ENCODE data around the gene SF3B3. TPM values are rescaled to one million over a fixed set of nuclear protein-coding genes. Genes with fewer than 3 reads are reported as not detected.

The SF3B3 gene
- 622 and 631 TPM in 2 replicates for total RNA-seq
- long read RNA-seq, full-length matches to known transcripts = 344 of 472 reads
- long read RNA-seq, partial matches to known transcripts = 96 of 472 reads
- long read RNA-seq, other reads (novel, unspliced or antisense) = 32 of 472 reads

DNA sequence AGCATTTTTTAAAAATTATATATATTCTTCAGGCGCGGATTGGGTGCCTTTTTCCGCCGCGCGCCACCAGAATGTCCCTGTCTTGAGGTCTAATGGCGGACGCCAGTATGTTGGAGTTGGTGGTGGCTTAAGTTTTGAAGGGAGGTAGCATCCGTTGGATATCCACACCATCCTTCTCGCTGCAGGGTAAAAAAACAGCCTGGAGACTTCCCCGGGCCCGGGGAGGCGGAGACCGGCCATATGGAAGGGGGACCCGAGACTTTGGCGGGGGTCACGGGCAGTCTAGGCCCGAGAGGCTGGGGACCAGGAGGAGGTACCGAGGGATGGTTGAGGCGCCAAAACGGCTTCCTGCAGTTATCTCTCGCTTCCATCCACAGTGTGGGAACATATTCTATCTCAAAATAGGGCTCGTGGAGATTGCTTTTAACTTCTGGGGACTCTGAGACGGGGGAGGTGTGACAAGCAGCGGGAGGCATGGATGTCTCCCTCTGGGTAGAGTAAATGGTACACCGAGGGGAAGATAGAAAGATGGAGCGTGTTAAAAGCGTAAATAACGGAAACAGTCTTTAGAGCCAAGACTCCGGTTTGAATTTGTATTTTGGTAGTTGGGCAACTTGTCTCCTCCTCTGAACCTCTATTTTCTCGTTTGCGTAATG lies at the start of gene SF3B3:
Gene SF3B3, plus strand, starts transcription at position 74 of the 656 bp plus-strand sequence. CDS start 2,841 bp downstream, outside the sequence.
- peak within 1 kb of the TSS; percentile 97 for H3K4me3 Mint-ChIP-seq
- peak within 1 kb of the TSS; percentile 100 for H3K27ac Mint-ChIP-seq (ENCODE audit: unreplicated experiment)
- H3K36me3 Mint-ChIP-seq (ENCODE audit: low read depth) = peaks cover 19% of the 10 kb centered on the region
- H3K9me3 Mint-ChIP-seq = no peaks in the 10 kb centered on the region
- H3K27me3 Mint-ChIP-seq (ENCODE audit: low read depth) = no peaks in the 10 kb centered on the region
- DNase-seq (ENCODE audit: low read depth, low spot score) = peak; percentile 62
- TF ChIP-seq, protein P1, sequence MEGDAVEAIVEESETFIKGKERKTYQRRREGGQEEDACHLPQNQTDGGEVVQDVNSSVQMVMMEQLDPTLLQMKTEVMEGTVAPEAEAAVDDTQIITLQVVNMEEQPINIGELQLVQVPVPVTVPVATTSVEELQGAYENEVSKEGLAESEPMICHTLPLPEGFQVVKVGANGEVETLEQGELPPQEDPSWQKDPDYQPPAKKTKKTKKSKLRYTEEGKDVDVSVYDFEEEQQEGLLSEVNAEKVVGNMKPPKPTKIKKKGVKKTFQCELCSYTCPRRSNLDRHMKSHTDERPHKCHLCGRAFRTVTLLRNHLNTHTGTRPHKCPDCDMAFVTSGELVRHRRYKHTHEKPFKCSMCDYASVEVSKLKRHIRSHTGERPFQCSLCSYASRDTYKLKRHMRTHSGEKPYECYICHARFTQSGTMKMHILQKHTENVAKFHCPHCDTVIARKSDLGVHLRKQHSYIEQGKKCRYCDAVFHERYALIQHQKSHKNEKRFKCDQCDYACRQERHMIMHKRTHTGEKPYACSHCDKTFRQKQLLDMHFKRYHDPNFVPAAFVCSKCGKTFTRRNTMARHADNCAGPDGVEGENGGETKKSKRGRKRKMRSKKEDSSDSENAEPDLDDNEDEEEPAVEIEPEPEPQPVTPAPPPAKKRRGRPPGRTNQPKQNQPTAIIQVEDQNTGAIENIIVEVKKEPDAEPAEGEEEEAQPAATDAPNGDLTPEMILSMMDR (conservative IDR thresholded peaks at IDR 0.05) = no peak
- peaks cover 47% of the 10 kb centered on the region for H3K4me1 Mint-ChIP-seq

DNA sequence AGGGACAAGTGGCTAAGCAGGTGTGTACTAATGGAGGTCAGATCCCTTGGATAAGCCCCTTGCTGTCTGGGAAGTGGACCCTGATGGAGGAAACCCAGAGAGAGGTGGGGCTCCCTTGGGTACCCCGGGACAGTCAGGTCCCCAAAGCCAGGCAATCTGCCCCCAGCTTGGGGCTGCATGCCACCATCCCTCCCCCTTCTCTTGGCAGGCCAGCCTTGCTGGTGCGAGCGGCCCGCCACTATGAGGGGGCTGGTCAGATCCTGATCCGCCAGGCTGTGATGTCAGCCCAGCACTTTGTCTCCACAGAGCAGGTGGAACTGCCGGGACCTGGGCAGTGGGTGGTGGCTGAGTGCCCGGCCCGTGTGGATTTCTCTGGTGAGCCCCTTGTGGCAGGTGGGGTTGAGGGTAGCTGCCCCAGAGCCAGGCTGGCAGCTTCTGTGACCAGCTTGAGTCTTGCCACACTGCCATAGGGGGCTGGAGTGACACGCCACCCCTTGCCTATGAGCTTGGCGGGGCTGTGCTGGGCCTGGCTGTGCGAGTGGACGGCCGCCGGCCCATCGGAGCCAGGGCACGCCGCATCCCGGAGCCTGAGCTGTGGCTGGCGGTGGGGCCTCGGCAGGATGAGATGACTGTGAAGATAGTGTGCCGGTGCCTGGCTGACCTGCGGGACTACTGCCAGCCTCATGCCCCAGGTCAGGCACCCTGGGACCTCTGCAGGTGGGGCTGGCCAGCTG lies 49.1 kb upstream of the SF3B3 start:
- Mint-ChIP-seq H3K36me3 (ENCODE audit: low read depth) (no peaks in the 10 kb centered on the region), H3K4me1 (no peaks in the 10 kb centered on the region), H3K27ac (ENCODE audit: unreplicated experiment) (no peak overlapping the region), H3K27me3 (ENCODE audit: low read depth) (no peaks in the 10 kb centered on the region), H3K4me3 (no peak overlapping the region), H3K9me3 (no peaks in the 10 kb centered on the region)
- no peak for DNase-seq (ENCODE audit: low read depth, low spot score)
- TF ChIP-seq, protein P1 (conservative IDR thresholded peaks at IDR 0.05) = no peak

DNA sequence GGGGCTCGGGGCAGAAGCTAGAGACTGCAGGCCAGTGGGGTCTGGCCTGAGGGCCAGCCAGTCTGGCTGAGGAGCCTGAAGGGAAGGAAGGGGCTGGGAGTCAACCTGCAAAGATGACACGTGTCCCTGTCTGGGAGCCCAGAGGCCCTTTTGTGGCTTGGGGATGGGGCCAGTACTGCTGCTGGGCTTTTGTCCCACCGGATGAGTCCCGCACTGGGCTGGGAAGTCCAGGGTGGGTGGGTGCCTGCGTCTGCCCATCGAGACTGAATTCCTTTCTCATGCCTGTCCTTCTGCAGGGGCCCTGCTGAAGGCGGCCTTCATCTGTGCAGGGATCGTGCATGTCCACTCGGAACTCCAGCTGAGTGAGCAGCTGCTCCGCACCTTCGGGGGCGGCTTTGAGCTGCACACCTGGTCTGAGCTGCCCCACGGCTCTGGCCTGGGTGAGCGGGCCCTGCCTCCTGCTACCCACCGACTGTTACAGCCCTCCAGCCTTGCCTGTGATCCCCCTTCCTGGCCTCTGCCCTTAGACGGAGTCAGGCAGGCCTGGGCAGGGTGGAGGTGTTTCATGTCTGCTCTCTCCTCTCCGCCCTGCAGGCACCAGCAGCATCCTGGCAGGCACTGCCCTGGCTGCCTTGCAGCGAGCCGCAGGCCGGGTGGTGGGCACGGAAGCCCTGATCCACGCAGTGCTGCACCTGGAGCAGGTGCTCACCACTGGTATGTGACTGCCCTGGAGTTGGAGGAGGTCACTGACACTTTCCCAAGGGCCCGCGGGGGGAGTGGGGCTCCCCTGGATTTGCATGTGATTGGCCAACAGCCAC lies 48.4 kb upstream of the SF3B3 start:
- Mint-ChIP-seq H3K4me1 (no peaks in the 10 kb centered on the region), H3K36me3 (ENCODE audit: low read depth) (no peaks in the 10 kb centered on the region), H3K9me3 (no peaks in the 10 kb centered on the region), H3K27me3 (ENCODE audit: low read depth) (no peaks in the 10 kb centered on the region), H3K27ac (ENCODE audit: unreplicated experiment) (no peak overlapping the region), H3K4me3 (no peak overlapping the region)
- TF ChIP-seq, protein P1 (conservative IDR thresholded peaks at IDR 0.05) = no peak
- DNase-seq (ENCODE audit: low read depth, low spot score) = no peak

DNA sequence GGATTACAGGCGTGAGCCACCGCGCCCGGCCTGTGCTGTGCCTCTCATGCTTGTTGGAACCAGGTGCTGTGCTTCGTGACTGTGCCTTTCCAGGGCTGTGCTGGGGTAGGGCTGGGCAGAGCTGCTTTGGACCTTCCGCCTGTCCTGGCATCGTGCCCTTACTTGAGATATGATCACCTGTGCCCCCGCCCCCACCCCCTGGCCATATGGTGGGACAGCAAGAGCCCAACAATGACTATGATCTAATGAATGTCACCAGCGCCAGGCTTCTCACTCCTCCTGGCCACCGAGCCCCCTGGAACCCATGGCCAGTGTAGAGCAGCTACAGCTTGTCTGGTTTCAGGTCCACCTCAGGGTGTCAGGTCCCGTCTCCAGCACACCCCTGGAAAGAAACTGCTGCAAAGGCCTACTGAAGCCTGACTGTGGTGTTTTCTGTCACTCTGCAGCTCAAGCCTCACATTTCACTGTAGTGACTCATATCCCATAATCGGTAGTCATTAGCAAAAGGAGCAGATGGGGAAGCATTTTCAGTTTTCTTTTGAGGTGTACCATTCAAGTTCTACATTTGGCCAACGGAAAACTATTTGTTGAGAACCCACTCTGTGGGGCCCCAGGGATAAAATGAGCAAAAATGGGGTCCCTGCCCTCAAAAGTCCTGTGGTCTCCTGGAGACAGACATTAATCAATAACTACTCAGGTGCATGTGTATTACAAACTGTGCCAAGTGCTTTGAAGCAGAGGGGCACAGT lies 47.2 kb upstream of the SF3B3 start:
- no peak overlapping the region for H3K4me3 Mint-ChIP-seq
- no peaks in the 10 kb centered on the region for H3K9me3 Mint-ChIP-seq
- no peaks in the 10 kb centered on the region for H3K27me3 Mint-ChIP-seq (ENCODE audit: low read depth)
- DNase-seq (ENCODE audit: low read depth, low spot score) = no peak
- no peaks in the 10 kb centered on the region for H3K36me3 Mint-ChIP-seq (ENCODE audit: low read depth)
- no peaks in the 10 kb centered on the region for H3K4me1 Mint-ChIP-seq
- TF ChIP-seq, protein P1 (conservative IDR thresholded peaks at IDR 0.05) = no peak
- peak overlapping the region; percentile 68 for H3K27ac Mint-ChIP-seq (ENCODE audit: unreplicated experiment)

DNA sequence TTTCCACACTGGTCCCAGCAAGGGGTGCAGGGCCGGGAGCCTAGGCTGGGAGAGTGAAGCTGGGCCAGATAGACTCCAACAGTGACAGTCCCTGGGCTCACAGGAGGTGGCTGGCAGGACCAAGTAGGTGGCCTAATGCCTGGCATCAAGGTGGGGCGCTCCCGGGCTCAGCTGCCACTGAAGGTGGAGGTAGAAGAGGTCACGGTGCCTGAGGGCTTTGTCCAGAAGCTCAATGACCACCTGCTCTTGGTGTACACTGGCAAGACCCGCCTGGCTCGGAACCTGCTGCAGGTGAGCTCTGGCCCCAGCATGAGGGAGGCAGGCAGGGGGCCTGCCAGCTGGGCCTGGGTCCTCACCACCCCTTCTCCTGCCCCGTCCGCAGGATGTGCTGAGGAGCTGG lies 45.4 kb upstream of the SF3B3 start:
- H3K27ac Mint-ChIP-seq (ENCODE audit: unreplicated experiment) = no peak overlapping the region
- no peaks in the 10 kb centered on the region for H3K4me1 Mint-ChIP-seq
- TF ChIP-seq, protein P1 (conservative IDR thresholded peaks at IDR 0.05) = no peak
- H3K4me3 Mint-ChIP-seq = no peak overlapping the region
- H3K9me3 Mint-ChIP-seq = no peaks in the 10 kb centered on the region
- no peaks in the 10 kb centered on the region for H3K36me3 Mint-ChIP-seq (ENCODE audit: low read depth)
- no peaks in the 10 kb centered on the region for H3K27me3 Mint-ChIP-seq (ENCODE audit: low read depth)
- no peak for DNase-seq (ENCODE audit: low read depth, low spot score)
